Measurements from ENCODE around the gene LRRC8A.
"Not testable (repeated sequence)": the region's sequence is repeated elsewhere in the genome, so short reads cannot be mapped to it uniquely, and the experiment has no call there.

DNA sequence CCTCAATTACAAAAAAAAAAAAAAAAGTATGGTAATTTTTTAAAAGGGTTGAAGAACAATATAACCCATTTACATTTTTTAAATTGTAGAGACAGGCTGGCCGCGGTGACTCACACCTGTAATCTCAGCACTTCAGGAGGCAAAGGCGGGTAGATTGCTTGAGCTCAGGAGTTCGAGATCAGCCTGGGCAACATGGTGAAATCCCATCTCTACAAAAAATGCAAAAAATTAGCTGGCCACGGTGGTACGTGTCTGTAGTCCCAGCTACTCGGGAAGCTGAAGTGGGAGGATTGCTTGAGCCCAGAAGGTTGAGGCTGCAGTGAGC, 11.0 kb upstream of the LRRC8A start:
- not testable (repeated sequence) for TF ChIP-seq EZH2 (IDR thresholded peaks at IDR 0.05; ENCODE audit: borderline replicate concordance, low read length); CTCF (IDR thresholded peaks at IDR 0.05; ENCODE audit: low read length)
